HEK293 (cell line): ENCODE results near the gene CFAP299.

Experiments used
- CTCF ChIA-PET: fragments of 350-600 bp; formaldehyde crosslinking; extraction: SDS; loops from one replicate; lab custom pipeline; 2021; ENCODE audit warnings: antibody characterized with exemption; lab: Yijun Ruan, JAX
- POLR2A ChIA-PET: fragments of 300-600 bp; formaldehyde crosslinking; extraction: SDS; loops from one replicate; lab custom pipeline; 2020; ENCODE audit warnings: antibody characterized with exemption, inconsistent platforms; lab: Yijun Ruan, JAX
- H3K27ac ChIP-seq: fragments of 200-500 bp; sonication (Bioruptor generic); 2 replicates; pipeline ENCODE4 v1.5.1; 2014; ENCODE audit warnings: low read depth, low read length, control low read depth, inconsistent platforms; ENCODE audit errors: extremely low read depth
- H3K36me3 ChIP-seq, 2 experiments: fragments of 200-500 bp in 1 of 2; sonication (Bioruptor generic) in 1 of 2; 1 replicate in 1 of 2; 2 replicates in 1 of 2; pipeline ENCODE4 v1.5.1; 2014 to 2017; ENCODE audit warnings: inconsistent platforms in 2 of 2, low read length in 2 of 2; ENCODE audit not compliant: control insufficient read depth in 2 of 2, insufficient read depth in 1 of 2
- H3K4me1 ChIP-seq: fragments of 200-500 bp; sonication (Bioruptor generic); 2 replicates; pipeline ENCODE4 v1.5.1; 2014; ENCODE audit warnings: mild to moderate bottlenecking, low read length, inconsistent platforms; ENCODE audit not compliant: control insufficient read depth, insufficient read depth
- H3K4me3 ChIP-seq: 2 replicates; pipeline ENCODE4 v1.5.1; 2011; ENCODE audit warnings: low read depth, mild to moderate bottlenecking, control low read depth, low read length, moderate library complexity
- H3K9me3 ChIP-seq: fragments of 200-500 bp; sonication (Bioruptor generic); 2 replicates; pipeline ENCODE4 v1.5.1; 2014; ENCODE audit warnings: low read depth, low read length, inconsistent platforms; ENCODE audit not compliant: control insufficient read depth, insufficient read depth
- HOXD13 ChIP-seq: sonication (generic); formaldehyde crosslinking; IDR thresholded peaks from 2 replicates; pipeline ENCODE4 v1.8.0; 2022; ENCODE audit warnings: missing genetic modification reagents, borderline replicate concordance
- KLF9 ChIP-seq: fragments of 450-650 bp; formaldehyde crosslinking; IDR thresholded peaks from 2 replicates; pipeline ENCODE4 v1.5.1; 2016; ENCODE audit warnings: missing biosample characterization, missing genetic modification characterization, low read depth
- PRDM1 ChIP-seq: fragments of 450-650 bp; formaldehyde crosslinking; IDR thresholded peaks from 2 replicates; pipeline ENCODE4; 2016; ENCODE audit warnings: missing biosample characterization, missing genetic modification characterization
- SCRT1 ChIP-seq: fragments of 450-650 bp; formaldehyde crosslinking; IDR thresholded peaks from 2 replicates; pipeline ENCODE4 v1.5.1; 2016; ENCODE audit warnings: missing biosample characterization, missing genetic modification characterization, borderline replicate concordance
- ZBTB21 ChIP-seq: fragments of 450-650 bp; formaldehyde crosslinking; IDR thresholded peaks from 2 replicates; pipeline ENCODE4 v1.5.1; 2017; ENCODE audit warnings: missing biosample characterization, missing genetic modification characterization
- ZBTB8A ChIP-seq: fragments of 450-650 bp; formaldehyde crosslinking; IDR thresholded peaks from 2 replicates; pipeline ENCODE4 v1.5.1; 2016; ENCODE audit warnings: missing biosample characterization, missing genetic modification characterization
- ZNF221 ChIP-seq: fragments of 450-650 bp; formaldehyde crosslinking; IDR thresholded peaks from 2 replicates; pipeline ENCODE4 v1.5.1; 2017; ENCODE audit warnings: missing biosample characterization, missing genetic modification characterization, borderline replicate concordance
- ZNF239 ChIP-seq: fragments of 450-650 bp; formaldehyde crosslinking; IDR thresholded peaks from 2 replicates; pipeline ENCODE4 v1.5.1; 2016; ENCODE audit warnings: missing biosample characterization, missing genetic modification characterization
- ZNF335 ChIP-seq: fragments of 450-650 bp; formaldehyde crosslinking; conservative IDR thresholded peaks from 2 replicates; pipeline ENCODE4 v1.5.1; 2016; ENCODE audit warnings: missing biosample characterization, missing genetic modification characterization
- ZNF391 ChIP-seq: fragments of 450-650 bp; formaldehyde crosslinking; IDR thresholded peaks from 2 replicates; pipeline ENCODE4 v1.5.1; 2016; ENCODE audit warnings: low read depth, missing biosample characterization, missing genetic modification characterization, borderline replicate concordance
- ZNF394 ChIP-seq: fragments of 450-650 bp; formaldehyde crosslinking; IDR thresholded peaks from 2 replicates; pipeline ENCODE4 v1.5.1; 2016; ENCODE audit warnings: missing biosample characterization, missing genetic modification characterization, mild to moderate bottlenecking, moderate library complexity, borderline replicate concordance
- ZNF416 ChIP-seq: fragments of 450-650 bp; formaldehyde crosslinking; IDR thresholded peaks from 2 replicates; pipeline ENCODE4 v1.5.1; 2016; ENCODE audit warnings: missing biosample characterization, missing genetic modification characterization
- ZNF514 ChIP-seq: fragments of 450-650 bp; formaldehyde crosslinking; IDR thresholded peaks from 2 replicates; pipeline ENCODE4 v1.5.1; 2016; ENCODE audit warnings: missing biosample characterization, missing genetic modification characterization
- ZNF561 ChIP-seq: fragments of 450-650 bp; IDR thresholded peaks from 2 replicates; pipeline ENCODE4 v1.5.1; 2018; ENCODE audit warnings: missing biosample characterization, missing genetic modification characterization, borderline replicate concordance
- ZNF658 ChIP-seq: fragments of 450-650 bp; formaldehyde crosslinking; IDR thresholded peaks from 2 replicates; pipeline ENCODE4; 2016; ENCODE audit warnings: missing biosample characterization, missing genetic modification characterization
- ZNF660 ChIP-seq: fragments of 450-650 bp; IDR thresholded peaks from 2 replicates; pipeline ENCODE4 v1.5.1; 2018; ENCODE audit warnings: missing biosample characterization, mild to moderate bottlenecking, missing genetic modification characterization
- ZNF76 ChIP-seq: fragments of 450-650 bp; formaldehyde crosslinking; IDR thresholded peaks from 2 replicates; pipeline ENCODE4; 2016; ENCODE audit warnings: low read depth, missing biosample characterization, missing genetic modification characterization, borderline replicate concordance
- ZNF768 ChIP-seq: fragments of 450-650 bp; formaldehyde crosslinking; IDR thresholded peaks from 2 replicates; pipeline ENCODE4 v1.5.1; 2018; ENCODE audit warnings: missing biosample characterization, mild to moderate bottlenecking, missing genetic modification characterization
- TF ChIP-seq, protein P1 (sequence below): fragments of 450-650 bp; formaldehyde crosslinking; optimal IDR thresholded peaks from 2 replicates; pipeline ENCODE3; 2016; ENCODE audit warnings: missing biosample characterization, mild to moderate bottlenecking, missing genetic modification characterization
- TF ChIP-seq, protein P2 (sequence below): fragments of 450-650 bp; formaldehyde crosslinking; IDR thresholded peaks from 2 replicates; pipeline ENCODE4 v1.5.1; 2016; ENCODE audit warnings: missing biosample characterization, missing genetic modification characterization
- TF ChIP-seq, protein P3 (sequence below): fragments of 450-650 bp; formaldehyde crosslinking; IDR thresholded peaks from 2 replicates; pipeline ENCODE4 v1.5.1; 2016; ENCODE audit warnings: missing biosample characterization, missing genetic modification characterization
- TF ChIP-seq, protein P4 (sequence below): fragments of 450-650 bp; formaldehyde crosslinking; IDR thresholded peaks from 2 replicates; pipeline ENCODE4 v1.5.1; 2016; ENCODE audit warnings: missing biosample characterization, missing genetic modification characterization, borderline replicate concordance
- TF ChIP-seq, protein P5 (sequence below): fragments of 450-650 bp; formaldehyde crosslinking; IDR thresholded peaks from 2 replicates; pipeline ENCODE4 v1.5.1; 2016; ENCODE audit warnings: missing biosample characterization, missing genetic modification characterization
- TF ChIP-seq, protein P6 (sequence below): fragments of 450-650 bp; formaldehyde crosslinking; IDR thresholded peaks from 2 replicates; pipeline ENCODE4 v1.5.1; 2016; ENCODE audit warnings: missing biosample characterization, missing genetic modification characterization

Gene CFAP299

DNA sequence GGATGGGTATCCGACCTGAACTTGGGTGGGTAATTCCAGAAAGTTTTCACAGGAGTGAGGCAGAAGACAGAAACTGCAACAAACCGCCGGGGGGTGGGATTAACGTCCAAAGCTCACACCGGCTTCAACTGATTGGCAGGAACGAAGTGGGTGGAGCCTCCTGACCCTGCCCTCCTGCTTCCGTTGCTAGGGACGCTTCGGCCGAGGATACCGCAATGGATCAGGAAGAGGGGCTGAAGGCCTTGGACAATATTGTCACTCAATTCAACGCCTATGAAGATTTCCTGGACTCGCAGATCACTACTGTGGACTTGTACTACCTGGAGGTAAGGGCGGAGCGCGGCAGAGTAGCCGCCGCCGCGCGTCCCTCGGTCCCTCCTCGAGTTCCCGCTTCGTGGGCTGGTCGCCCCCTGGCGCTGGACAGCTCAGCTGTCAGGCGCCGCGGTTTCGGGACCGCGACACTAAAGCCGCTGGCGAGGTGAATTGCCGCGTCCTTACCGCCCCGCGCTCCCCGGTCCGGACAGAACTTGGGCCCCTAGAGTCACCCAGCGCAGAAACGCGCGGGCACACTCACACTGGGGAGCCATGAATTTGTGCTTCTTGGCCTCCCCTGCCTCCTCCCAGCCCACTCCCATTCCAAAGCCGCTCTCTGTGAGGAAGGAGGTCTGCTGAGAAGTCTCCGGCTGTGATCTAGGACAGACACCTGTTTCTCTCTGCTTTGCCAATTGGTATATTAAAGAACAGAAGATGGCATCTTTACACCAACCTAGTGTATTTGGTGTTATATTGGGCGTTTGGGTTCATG, at the start of gene CFAP299 (continued):
- peak; percentile 49; the same call in 1 of the 2 replicates for TF ChIP-seq ZNF391
- TF ChIP-seq HOXD13 (CRISPR knock-in tag), result no peak
- peak; percentile 65; the same call in 1 of the 2 replicates for TF ChIP-seq SCRT1
- TF ChIP-seq, protein P1, sequence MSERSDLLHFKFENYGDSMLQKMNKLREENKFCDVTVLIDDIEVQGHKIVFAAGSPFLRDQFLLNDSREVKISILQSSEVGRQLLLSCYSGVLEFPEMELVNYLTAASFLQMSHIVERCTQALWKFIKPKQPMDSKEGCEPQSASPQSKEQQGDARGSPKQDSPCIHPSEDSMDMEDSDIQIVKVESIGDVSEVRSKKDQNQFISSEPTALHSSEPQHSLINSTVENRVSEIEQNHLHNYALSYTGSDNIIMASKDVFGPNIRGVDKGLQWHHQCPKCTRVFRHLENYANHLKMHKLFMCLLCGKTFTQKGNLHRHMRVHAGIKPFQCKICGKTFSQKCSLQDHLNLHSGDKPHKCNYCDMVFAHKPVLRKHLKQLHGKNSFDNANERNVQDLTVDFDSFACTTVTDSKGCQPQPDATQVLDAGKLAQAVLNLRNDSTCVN (tag by site-specific recombination), result peak; percentile 79
- no peak for TF ChIP-seq ZNF561 (tag by site-specific recombination)
- peak; percentile 63 for TF ChIP-seq ZNF335 (tag by site-specific recombination)
- TF ChIP-seq, protein P2, sequence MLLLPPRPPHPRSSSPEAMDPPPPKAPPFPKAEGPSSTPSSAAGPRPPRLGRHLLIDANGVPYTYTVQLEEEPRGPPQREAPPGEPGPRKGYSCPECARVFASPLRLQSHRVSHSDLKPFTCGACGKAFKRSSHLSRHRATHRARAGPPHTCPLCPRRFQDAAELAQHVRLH (tag by site-specific recombination), result no peak
- peak; percentile 43; the same call in 1 of the 2 replicates for TF ChIP-seq ZNF394
- TF ChIP-seq, protein P3, sequence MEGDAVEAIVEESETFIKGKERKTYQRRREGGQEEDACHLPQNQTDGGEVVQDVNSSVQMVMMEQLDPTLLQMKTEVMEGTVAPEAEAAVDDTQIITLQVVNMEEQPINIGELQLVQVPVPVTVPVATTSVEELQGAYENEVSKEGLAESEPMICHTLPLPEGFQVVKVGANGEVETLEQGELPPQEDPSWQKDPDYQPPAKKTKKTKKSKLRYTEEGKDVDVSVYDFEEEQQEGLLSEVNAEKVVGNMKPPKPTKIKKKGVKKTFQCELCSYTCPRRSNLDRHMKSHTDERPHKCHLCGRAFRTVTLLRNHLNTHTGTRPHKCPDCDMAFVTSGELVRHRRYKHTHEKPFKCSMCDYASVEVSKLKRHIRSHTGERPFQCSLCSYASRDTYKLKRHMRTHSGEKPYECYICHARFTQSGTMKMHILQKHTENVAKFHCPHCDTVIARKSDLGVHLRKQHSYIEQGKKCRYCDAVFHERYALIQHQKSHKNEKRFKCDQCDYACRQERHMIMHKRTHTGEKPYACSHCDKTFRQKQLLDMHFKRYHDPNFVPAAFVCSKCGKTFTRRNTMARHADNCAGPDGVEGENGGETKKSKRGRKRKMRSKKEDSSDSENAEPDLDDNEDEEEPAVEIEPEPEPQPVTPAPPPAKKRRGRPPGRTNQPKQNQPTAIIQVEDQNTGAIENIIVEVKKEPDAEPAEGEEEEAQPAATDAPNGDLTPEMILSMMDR, result peak; percentile 88
- TF ChIP-seq, protein P4, sequence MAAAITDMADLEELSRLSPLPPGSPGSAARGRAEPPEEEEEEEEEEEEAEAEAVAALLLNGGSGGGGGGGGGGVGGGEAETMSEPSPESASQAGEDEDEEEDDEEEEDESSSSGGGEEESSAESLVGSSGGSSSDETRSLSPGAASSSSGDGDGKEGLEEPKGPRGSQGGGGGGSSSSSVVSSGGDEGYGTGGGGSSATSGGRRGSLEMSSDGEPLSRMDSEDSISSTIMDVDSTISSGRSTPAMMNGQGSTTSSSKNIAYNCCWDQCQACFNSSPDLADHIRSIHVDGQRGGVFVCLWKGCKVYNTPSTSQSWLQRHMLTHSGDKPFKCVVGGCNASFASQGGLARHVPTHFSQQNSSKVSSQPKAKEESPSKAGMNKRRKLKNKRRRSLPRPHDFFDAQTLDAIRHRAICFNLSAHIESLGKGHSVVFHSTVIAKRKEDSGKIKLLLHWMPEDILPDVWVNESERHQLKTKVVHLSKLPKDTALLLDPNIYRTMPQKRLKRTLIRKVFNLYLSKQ (tag by site-specific recombination), result no peak
- TF ChIP-seq ZNF514 (tag by site-specific recombination), result no peak
- TF ChIP-seq, protein P5, sequence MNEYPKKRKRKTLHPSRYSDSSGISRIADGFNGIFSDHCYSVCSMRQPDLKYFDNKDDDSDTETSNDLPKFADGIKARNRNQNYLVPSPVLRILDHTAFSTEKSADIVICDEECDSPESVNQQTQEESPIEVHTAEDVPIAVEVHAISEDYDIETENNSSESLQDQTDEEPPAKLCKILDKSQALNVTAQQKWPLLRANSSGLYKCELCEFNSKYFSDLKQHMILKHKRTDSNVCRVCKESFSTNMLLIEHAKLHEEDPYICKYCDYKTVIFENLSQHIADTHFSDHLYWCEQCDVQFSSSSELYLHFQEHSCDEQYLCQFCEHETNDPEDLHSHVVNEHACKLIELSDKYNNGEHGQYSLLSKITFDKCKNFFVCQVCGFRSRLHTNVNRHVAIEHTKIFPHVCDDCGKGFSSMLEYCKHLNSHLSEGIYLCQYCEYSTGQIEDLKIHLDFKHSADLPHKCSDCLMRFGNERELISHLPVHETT (tag by site-specific recombination), result peak; percentile 31; the same call in 1 of the 2 replicates
- no peak for TF ChIP-seq ZNF768 (tag by site-specific recombination)
- TF ChIP-seq ZNF221 (tag by site-specific recombination), result no peak
- TF ChIP-seq, all 188 proteins: peak for 25

DNA sequence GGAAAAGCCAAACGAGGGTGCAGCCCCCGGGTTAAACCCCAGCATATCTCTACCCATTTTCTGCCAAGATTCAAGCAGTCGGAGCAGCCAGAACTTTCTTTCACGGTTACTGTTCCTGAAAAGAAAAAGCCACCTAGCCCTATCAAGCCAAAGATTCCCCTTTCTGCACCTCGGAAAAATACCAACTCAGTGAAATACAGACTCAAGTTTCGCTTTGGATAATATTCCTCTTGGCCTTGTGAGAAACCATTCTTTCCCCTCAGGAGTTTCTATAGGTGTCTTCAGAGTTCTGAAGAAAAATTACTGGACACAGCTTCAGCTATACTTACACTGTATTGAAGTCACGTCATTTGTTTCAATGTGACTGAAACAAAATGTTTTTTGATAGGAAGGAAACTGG, 49.1 kb upstream of the CFAP299 start:
- Histone ChIP-seq H3K9me3 (no peaks in the 10 kb centered on the region), H3K4me1 (no peaks in the 10 kb centered on the region), H3K36me3 (no peaks in the 10 kb centered on the region), H3K27ac (no peak overlapping the region), H3K4me3 (no peak overlapping the region)
- ChIA-PET POLR2A (no interaction called here), CTCF (interaction anchor here (1.0 kb wide), 1 partner anchor 50 kb away, joined by 3 read pairs; no protein-coding TSS in a partner anchor)
- TF ChIP-seq ZNF660 (tag by site-specific recombination) (no peak), ZNF391 (no peak), ZBTB8A (no peak), ZNF239 (tag by site-specific recombination) (no peak), PRDM1 (no peak), ZNF416 (tag by site-specific recombination) (no peak), ZBTB21 (no peak), ZNF658 (tag by site-specific recombination) (no peak), KLF9 (tag by site-specific recombination) (no peak), ZNF76 (tag by site-specific recombination) (no peak)
- TF ChIP-seq, protein P6, sequence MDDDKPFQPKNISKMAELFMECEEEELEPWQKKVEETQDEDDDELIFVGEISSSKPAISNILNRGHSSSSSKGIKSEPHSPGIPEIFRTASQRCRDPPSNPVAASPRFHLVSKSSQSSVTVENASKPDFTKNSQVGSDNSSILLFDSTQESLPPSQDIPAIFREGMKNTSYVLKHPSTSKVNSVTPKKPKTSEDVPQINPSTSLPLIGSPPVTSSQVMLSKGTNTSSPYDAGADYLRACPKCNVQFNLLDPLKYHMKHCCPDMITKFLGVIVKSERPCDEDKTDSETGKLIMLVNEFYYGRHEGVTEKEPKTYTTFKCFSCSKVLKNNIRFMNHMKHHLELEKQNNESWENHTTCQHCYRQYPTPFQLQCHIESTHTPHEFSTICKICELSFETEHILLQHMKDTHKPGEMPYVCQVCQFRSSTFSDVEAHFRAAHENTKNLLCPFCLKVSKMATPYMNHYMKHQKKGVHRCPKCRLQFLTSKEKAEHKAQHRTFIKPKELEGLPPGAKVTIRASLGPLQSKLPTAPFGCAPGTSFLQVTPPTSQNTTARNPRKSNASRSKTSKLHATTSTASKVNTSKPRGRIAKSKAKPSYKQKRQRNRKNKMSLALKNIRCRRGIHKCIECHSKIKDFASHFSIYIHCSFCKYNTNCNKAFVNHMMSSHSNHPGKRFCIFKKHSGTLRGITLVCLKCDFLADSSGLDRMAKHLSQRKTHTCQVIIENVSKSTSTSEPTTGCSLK (tag by site-specific recombination), result no peak
- TF ChIP-seq, protein P1 (tag by site-specific recombination), result no peak
